HEK293T (cell line): ENCODE measurements around the gene FBRSL1.

Experiments
- BHLHE40 ChIP-seq: fragments of 450-650 bp; IDR thresholded peaks from 2 replicates; pipeline ENCODE4 v1.6.1; 2016; ENCODE audit warnings: mild to moderate bottlenecking, moderate library complexity, borderline replicate concordance
- FOXK2 ChIP-seq: fragments of 450-650 bp; IDR thresholded peaks from 2 replicates; pipeline ENCODE4 v1.6.1; 2016; ENCODE audit warnings: mild to moderate bottlenecking
- PKNOX1 ChIP-seq: fragments of 450-650 bp; IDR thresholded peaks from 2 replicates; pipeline ENCODE4 v1.6.1; 2016
- TARDBP ChIP-seq: fragments of 450-650 bp; IDR thresholded peaks from 2 replicates; pipeline ENCODE4 v1.6.1; 2016

- TF ChIP-seq TARDBP: no peak
- no peak for TF ChIP-seq PKNOX1
- TF ChIP-seq BHLHE40: no peak
- TF ChIP-seq FOXK2: no peak
These were observed 39.3 kb downstream of the FBRSL1 start for GRCh38 chr12:132529156-132529839.
